Measurements from ENCODE around the gene AQP4. TPM values are rescaled to one million over a fixed set of nuclear protein-coding genes. Genes with fewer than 3 reads are reported as not detected.

Gene AQP4
- total RNA-seq, 4 donors from 2014 or later: 0.23 TPM; not detected in 3

- Histone ChIP-seq H3K27me3 (no peaks in the 10 kb centered on the region), H3K36me3 (no peaks in the 10 kb centered on the region), H3K27ac (no peak overlapping the region), H3K4me1 (no peaks in the 10 kb centered on the region), H3K4me3 (no peak overlapping the region), H3K9me3 (no peaks in the 10 kb centered on the region)
- intact Hi-C loops (cut with DNase I): no loop called here
- no peak for TF ChIP-seq POLR2A (IDR thresholded peaks at IDR 0.05)
- TF ChIP-seq CTCF (IDR thresholded peaks at IDR 0.05): no peak
- DNase-seq: no peak
Measured at GRCh38 chr18:26803643-26804042, 61.9 kb downstream of the AQP4 start.

GRCh38 chr18:26802330-26803200, 62.9 kb downstream of the AQP4 start:
- Histone ChIP-seq H3K9me3 (no peaks in the 10 kb centered on the region), H3K27me3 (no peaks in the 10 kb centered on the region), H3K4me1 (no peaks in the 10 kb centered on the region), H3K27ac (no peak overlapping the region), H3K4me3 (no peak overlapping the region), H3K36me3 (no peaks in the 10 kb centered on the region)
- TF ChIP-seq POLR2A (IDR thresholded peaks at IDR 0.05) (no peak), CTCF (IDR thresholded peaks at IDR 0.05) (no peak)
- no peak for DNase-seq
- intact Hi-C loops (cut with DNase I): no loop called here
- WGBS, 2 donors: 42 to 50% methylated on average over 4 of the region's 4 CpGs
